ENCODE measurements around the gene SCN1A. TPM values are rescaled to one million over a fixed set of nuclear protein-coding genes. Genes with fewer than 3 reads are reported as not detected.

Gene SCN1A
- polyA plus RNA-seq, 1 of the 3 experiments (the other 2 are of a cell fraction): not detected

- Histone ChIP-seq H3K79me2 (ENCODE audit: insufficient read depth) (no peaks in the 10 kb centered on the region), H4K20me1 (ENCODE audit: insufficient read depth) (no peaks in the 10 kb centered on the region), H3K4me1 (ENCODE audit: control insufficient read depth in 1 of 2, insufficient read depth in 2 of 2, low read depth in 1 of 2, low read length in 1 of 2) (no peaks in the 10 kb centered on the region; a peak in 1 of 4 replicates), H3K4me2 (no peak overlapping the region), H2AFZ (ENCODE audit: low read depth) (no peak overlapping the region), H3K36me3 (replicated peaks in 1 of 2; ENCODE audit: control insufficient read depth in 1 of 2, insufficient read depth in 2 of 2, low read length in 1 of 2) (no peaks in the 10 kb centered on the region), H3K27me3 (ENCODE audit: insufficient read depth) (no peaks in the 10 kb centered on the region), H3K9me3 (no peaks in the 10 kb centered on the region), H3K9me2 (no peaks in the 10 kb centered on the region), H3K9ac (no peak overlapping the region), H3K27ac (ENCODE audit: low read depth in 2 of 2, low read length in 1 of 2) (no peak overlapping the region), H3F3A (replicated peaks; ENCODE audit: insufficient read depth) (no peaks in the 10 kb centered on the region), H3K4me3 (ENCODE audit: low read depth in 2 of 2, low read length in 1 of 2) (no peak overlapping the region)
- WGBS (ENCODE audit: low lambda C conversion rate): 85% methylated on average over 2 of the region's 2 CpGs
- DNase-seq: no peak
- CTCF ChIA-PET: interaction anchor here (0.7 to 1.7 kb wide), 2 partner anchors 26 to 44 kb away, joined by 3 to 4 read pairs; no protein-coding TSS in a partner anchor
- POLR2A ChIA-PET: no interaction called here
- TF ChIP-seq YY1 (IDR thresholded peaks at IDR 0.05; ENCODE audit: low read depth): no peak
- no peak for TF ChIP-seq REST (IDR thresholded peaks at IDR 0.05; ENCODE audit: low read depth, low read length)
- TF ChIP-seq RFX5 (IDR thresholded peaks at IDR 0.05; ENCODE audit: low read length): no peak
- TF ChIP-seq NFIC (IDR thresholded peaks at IDR 0.05; ENCODE audit: borderline replicate concordance): no peak
Observed at GRCh38 chr2:166031054-166031453, 96.8 kb downstream of the SCN1A start.

GRCh38 chr2:166025313-166025712 is 102.5 kb downstream of the SCN1A start:
- Histone ChIP-seq H3K27me3 (ENCODE audit: insufficient read depth) (no peaks in the 10 kb centered on the region), H3K27ac (ENCODE audit: low read depth in 2 of 2, low read length in 1 of 2) (no peak overlapping the region), H4K20me1 (ENCODE audit: insufficient read depth) (no peaks in the 10 kb centered on the region), H3F3A (replicated peaks; ENCODE audit: insufficient read depth) (no peaks in the 10 kb centered on the region), H3K4me2 (no peak overlapping the region), H3K9me2 (no peaks in the 10 kb centered on the region), H3K9ac (no peak overlapping the region), H3K4me1 (ENCODE audit: control insufficient read depth in 1 of 2, insufficient read depth in 2 of 2, low read depth in 1 of 2, low read length in 1 of 2) (no peaks in the 10 kb centered on the region), H2AFZ (ENCODE audit: low read depth) (no peak overlapping the region), H3K79me2 (ENCODE audit: insufficient read depth) (no peaks in the 10 kb centered on the region), H3K4me3 (ENCODE audit: low read depth in 2 of 2, low read length in 1 of 2) (no peak overlapping the region), H3K36me3 (replicated peaks in 1 of 2; ENCODE audit: control insufficient read depth in 1 of 2, insufficient read depth in 2 of 2, low read length in 1 of 2) (no peaks in the 10 kb centered on the region), H3K9me3 (no peaks in the 10 kb centered on the region)
- CTCF ChIA-PET: interaction anchor here (1.1 kb wide), 1 partner anchor 13 kb away, joined by 3 read pairs; no protein-coding TSS in a partner anchor
- POLR2A ChIA-PET: no interaction called here
- no peak for DNase-seq
- TF ChIP-seq, protein P1, sequence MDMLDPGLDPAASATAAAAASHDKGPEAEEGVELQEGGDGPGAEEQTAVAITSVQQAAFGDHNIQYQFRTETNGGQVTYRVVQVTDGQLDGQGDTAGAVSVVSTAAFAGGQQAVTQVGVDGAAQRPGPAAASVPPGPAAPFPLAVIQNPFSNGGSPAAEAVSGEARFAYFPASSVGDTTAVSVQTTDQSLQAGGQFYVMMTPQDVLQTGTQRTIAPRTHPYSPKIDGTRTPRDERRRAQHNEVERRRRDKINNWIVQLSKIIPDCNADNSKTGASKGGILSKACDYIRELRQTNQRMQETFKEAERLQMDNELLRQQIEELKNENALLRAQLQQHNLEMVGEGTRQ (IDR thresholded peaks at IDR 0.05; ENCODE audit: borderline replicate concordance, low read depth, low read length): no peak
- no peak for TF ChIP-seq NFIC (IDR thresholded peaks at IDR 0.05; ENCODE audit: borderline replicate concordance)
- no peak for TF ChIP-seq TEAD4 (IDR thresholded peaks at IDR 0.05; ENCODE audit: borderline replicate concordance, insufficient read depth)
- no peak for TF ChIP-seq SMC3 (IDR thresholded peaks at IDR 0.05; ENCODE audit: low read depth, low read length)
- TF ChIP-seq, protein P2, sequence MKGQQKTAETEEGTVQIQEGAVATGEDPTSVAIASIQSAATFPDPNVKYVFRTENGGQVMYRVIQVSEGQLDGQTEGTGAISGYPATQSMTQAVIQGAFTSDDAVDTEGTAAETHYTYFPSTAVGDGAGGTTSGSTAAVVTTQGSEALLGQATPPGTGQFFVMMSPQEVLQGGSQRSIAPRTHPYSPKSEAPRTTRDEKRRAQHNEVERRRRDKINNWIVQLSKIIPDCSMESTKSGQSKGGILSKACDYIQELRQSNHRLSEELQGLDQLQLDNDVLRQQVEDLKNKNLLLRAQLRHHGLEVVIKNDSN (IDR thresholded peaks at IDR 0.05; ENCODE audit: borderline replicate concordance, low read depth): no peak
- TF ChIP-seq CHD2 (IDR thresholded peaks at IDR 0.05; ENCODE audit: low read length, partially characterized antibody): no peak

Data from SK-N-SH (cell line).